GM15510 (cell line): ENCODE data around the gene EIPR1.

Experiments
- POLR2A ChIP-seq: IDR thresholded peaks from 3 replicates; pipeline ENCODE4 v1.6.1; 2011; ENCODE audit warnings: borderline replicate concordance; ENCODE audit not compliant: insufficient read length; ENCODE audit errors: extremely low read depth

Gene EIPR1

DNA sequence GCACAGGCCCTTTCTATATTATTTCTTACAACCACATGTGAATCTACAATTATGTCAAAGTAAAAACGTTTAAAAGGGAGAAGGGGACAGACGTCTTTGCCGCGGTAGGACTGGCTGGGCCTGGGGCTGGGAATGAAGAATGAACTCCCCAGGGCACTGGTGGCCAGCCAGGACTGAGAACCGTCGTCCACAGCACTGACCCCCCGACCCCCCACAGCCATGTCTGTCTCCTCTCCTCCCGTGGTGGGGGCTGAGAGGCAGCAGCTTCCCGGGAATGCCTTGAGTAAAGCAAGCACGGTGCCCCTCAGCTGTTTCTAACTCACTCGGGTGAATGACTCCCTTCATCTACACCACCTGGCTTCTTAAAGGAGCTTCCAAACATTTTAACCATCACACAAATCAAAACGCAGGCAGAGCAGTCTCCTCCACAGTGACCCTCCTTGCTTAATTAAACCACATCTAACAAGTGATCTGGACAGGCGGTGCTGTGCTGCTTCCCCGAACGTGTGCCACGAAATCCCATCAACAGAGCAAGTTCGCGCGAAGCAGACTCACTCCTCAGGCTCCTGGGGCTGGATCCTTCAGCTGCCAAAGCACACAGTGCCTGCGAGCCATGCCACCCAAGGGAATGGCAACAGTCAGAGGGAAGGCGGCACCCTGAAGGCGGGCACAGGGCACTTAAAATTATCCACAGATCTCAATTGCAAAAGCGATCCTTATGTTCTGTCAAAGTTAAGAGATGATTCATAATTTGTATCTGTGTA lies 217.7 kb downstream of the EIPR1 start:
- TF ChIP-seq POLR2A = no peak

DNA sequence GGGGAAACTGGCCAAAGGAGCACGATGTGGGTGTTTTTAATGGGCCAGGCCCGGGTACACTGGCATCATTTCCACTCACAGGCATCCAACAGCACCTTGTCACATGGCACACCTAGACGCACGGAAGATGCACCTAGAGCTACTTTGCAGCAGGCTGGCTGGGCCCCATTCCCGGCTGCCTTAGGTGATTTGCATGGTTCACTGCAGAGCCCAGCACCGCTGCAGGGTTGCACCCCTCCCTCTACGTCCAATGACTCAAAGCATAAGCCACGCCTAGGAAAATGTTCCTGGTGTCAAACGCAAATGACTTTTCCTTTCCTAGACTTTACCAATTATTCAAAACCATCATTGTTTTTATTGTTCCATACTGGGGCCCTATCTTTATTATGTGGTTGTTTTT lies 222.9 kb downstream of the EIPR1 start:
- no peak for TF ChIP-seq POLR2A

GRCh38 chr2:3154146-3154545 lies 223.5 kb downstream of the EIPR1 start:
- no peak for TF ChIP-seq POLR2A

DNA sequence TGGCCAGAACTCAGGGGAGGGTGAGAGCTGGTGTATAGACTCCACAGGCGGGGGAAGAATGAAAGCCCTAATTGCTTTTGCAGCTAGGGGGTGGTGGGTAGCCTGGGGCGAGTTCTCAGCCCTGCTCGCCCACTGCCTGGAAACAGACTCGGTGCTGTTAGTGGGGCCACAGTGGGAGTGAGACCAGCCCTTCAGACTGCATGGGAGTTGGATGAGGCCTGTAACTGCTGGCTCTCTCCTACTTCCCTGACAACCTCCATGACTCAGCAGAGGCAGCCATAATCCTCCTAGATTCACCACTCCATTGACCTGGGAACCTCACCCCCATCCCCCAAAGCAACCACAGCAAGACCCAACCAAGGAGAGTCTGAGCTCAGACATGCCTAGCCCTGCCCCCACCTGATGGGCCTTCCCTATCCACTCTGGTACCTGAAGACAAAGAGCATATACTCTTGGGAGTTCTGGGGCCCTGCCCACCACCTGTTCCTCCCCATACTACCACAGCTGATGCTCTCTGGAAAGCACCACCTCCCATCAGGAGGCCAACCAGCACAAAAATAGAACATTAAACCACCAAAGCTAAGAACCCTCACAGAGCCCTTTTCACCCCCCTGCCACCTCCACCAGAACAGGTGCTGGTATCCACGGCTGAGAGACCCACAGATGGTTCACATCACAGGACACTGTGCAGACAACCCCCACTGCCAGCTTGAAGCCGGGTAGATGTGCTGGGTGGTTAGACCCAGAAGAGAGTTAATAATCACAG lies 226.3 kb downstream of the EIPR1 start:
- TF ChIP-seq POLR2A = no peak

DNA sequence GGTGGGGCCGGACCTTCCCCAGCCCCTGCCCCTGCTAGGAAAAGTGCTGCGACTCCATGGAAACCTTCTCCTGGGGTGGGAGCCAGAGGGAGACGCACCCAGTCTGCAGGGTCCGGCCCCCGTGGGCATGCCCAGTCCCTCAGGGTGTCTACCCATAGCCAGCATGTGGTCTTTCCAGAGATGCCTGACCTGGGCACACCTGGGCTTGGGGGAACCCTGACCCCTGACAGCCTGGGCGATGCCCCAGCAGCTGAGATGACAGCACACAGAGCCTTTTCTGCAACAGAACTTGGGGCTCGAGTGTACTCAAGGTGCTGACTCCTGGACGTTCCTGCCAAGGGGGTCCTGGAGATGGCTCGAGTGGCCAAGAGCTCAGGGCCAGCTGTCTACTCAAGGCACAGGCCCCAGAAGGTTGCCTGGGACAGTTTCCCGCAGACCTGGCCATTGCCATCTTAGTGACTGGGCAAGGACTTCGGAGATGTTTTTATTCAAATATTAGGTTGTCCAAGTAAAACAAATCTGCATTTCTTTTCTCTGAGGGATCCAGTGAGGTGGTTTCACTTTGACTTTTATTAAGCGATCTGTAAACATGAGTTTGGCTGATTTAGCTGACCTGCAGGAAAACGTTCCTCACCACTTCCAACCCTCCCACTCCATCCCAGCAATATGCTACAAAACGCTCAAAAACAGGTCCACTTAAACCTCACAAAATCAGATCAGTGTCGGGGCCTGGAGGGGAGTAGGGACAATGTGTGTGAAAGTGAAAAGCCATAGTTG lies 228.0 kb downstream of the EIPR1 start:
- no peak for TF ChIP-seq POLR2A

DNA sequence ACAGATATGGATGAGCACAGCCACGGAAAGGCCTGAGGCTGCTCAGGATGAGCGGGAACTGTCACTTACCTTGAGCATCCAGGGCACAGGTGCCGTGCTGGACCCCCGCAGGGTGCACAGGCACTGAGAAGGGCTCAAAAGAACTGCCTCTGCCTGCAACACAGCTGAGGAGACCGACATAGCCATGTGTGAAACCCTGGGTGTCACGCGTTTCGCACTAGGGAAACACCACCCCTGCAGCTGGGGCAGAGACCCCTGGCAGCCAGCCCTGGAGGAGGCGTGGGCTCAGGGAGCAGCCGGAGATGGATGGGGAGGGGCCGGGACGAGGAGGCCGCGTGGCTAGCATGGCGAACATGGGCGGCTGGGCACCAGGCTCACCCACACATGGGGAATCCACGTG lies 228.9 kb downstream of the EIPR1 start:
- no peak for TF ChIP-seq POLR2A

- no peak for TF ChIP-seq POLR2A
Observed at GRCh38 chr2:3147651-3148530, 229.7 kb downstream of the EIPR1 start.

GRCh38 chr2:3146772-3147650 lies 230.6 kb downstream of the EIPR1 start:
- TF ChIP-seq POLR2A = no peak

DNA sequence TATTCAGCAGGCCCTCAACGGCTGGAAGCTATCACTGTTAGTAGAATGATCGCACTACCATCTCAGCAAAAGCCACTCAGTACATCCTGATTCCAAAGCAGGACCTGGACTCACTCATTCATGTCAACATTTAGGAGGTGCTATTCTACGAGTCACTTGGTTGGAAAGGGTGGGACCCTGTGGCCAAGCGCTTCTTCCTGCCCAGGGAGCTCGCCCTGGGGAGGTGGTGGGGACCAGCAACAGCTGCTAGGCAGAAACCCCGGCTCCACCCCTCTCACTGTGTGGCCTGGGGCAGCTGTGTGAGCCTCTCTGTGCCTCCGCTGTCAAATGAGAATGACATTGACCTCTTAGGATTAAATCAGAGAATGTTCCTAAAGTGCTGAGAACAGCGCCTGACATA lies 231.4 kb downstream of the EIPR1 start:
- TF ChIP-seq POLR2A = no peak

DNA sequence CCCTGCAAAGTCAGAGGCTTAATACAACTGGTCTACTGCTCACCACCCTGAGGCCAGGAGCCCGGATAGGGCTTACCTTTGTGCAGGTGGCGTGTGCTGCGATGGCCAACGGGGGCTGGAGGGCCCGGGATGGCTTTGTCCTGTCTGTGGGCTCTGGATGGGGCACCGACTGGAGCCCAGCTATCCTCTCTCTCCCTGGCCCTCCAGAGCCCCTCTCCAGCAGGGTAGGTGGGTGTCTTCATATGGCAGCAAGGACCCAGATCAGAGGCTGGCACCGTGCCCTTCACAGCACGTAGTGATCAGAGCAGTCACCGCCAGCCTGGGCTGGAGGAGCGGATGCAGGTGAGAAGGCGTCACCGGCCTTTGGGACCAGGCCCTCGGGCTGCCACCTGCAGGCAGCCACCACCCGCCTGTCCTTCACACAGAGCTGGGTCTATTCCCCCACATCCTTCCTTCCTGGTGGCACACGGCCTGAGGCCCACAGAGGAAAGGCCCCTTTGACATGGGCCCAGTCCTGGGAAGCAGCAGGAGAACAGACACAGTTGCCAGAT lies 232.1 kb downstream of the EIPR1 start:
- TF ChIP-seq POLR2A = no peak

DNA sequence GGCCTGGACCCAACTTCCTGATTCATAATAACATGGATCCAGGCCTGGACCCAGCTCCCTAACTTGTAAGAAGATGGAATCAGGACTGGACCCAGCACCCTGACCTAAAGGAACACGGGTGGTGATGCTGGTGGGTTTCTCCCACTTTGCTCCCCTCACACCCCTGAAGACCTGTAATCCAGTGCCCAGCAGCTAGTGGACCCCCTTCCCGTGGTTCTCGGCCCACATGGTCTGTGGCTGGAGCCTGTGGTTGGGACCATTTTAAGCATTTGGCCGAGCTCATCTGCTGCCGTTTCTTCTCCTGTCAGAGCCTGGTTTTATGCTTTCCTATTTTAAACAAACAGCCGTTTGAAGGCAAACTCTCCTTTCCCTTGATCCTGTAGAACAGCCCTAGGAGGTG lies 232.8 kb downstream of the EIPR1 start:
- TF ChIP-seq POLR2A = no peak

- TF ChIP-seq POLR2A = no peak
Observed at GRCh38 chr2:3143602-3144001, 234.0 kb downstream of the EIPR1 start.

DNA sequence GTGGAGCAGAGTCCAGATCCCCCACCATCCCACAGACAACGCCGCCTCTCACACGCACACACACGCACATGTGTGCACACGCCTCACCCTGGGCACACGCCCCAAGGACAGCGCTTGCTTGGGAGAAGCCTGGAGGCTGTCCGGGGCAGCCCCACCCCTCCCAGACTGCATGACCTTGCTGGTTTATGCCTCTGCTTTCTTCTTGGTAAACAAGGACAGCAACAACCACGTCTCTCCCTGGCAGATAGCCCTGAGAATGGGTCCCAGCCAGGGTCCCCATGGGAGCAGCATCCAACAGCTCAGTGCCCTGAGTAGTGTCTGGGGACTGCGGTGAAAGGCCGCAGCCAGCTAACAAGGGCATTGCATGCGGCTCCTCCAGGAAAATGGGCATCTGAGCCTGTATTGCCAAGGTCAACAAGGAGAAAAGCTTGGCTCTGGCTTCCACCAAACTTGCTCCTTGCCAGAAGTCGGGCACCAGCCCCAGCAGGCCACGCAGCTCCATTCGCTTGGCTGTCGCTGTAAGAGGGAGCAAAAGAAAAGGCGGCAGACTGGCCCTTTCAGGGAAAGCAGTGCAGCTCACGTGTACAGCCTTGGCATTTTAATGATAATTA lies 234.6 kb downstream of the EIPR1 start:
- TF ChIP-seq POLR2A = no peak
